Lung (tissue), 12 donors: ENCODE measurements around the gene DLGAP4. TPM values are rescaled to one million over a fixed set of nuclear protein-coding genes. Genes with fewer than 3 reads are reported as not detected.

Source experiments
- ATAC-seq: fragments of 200-7000 bp; cut with Tn5 transposase; one replicate; pipeline ENCODE4 v1.9.1; 2020; ENCODE audit warnings: moderate number of reproducible peaks; ENCODE audit not compliant: insufficient read depth, low FRiP score
- DNase-seq, 3 donors: peaks; one replicate each; pipeline ENCODE4 v3.0.0-alpha.2; 2013 to 2017
- H3K27ac ChIP-seq, 2 donors: one replicate each; pipeline ENCODE4 v1.5.1; 2013; ENCODE audit warnings: mild to moderate bottlenecking in 2 of 2, moderate library complexity in 2 of 2, control low read depth in 1 of 2, inconsistent platforms in 1 of 2, low read depth in 1 of 2, low read length in 1 of 2
- H3K27me3 ChIP-seq, 3 donors: one replicate each; pipeline ENCODE4 v1.5.1; 2013; ENCODE audit warnings: low read length in 2 of 3; ENCODE audit not compliant: control insufficient read depth in 3 of 3, insufficient read depth in 3 of 3
- H3K36me3 ChIP-seq, 4 donors: one replicate each; pipeline ENCODE4 v1.5.1; 2013; ENCODE audit warnings: low read length in 4 of 4, mild to moderate bottlenecking in 1 of 4, moderate library complexity in 1 of 4; ENCODE audit not compliant: control insufficient read depth in 4 of 4, insufficient read depth in 4 of 4
- H3K4me1 ChIP-seq, 5 donors: one replicate each; pipeline ENCODE4 v1.5.1; 2013; ENCODE audit warnings: low read length in 5 of 5, mild to moderate bottlenecking in 2 of 5, moderate library complexity in 1 of 5; ENCODE audit not compliant: control insufficient read depth in 5 of 5, insufficient read depth in 5 of 5
- H3K4me3 ChIP-seq: one replicate; pipeline ENCODE4 v1.5.1; 2013; ENCODE audit warnings: mild to moderate bottlenecking, control low read depth, moderate library complexity
- H3K9ac ChIP-seq, 2 donors: one replicate each; pipeline ENCODE4 v1.5.1; 2013; ENCODE audit warnings: low read length in 2 of 2, control low read depth in 1 of 2; ENCODE audit not compliant: insufficient read depth in 1 of 2
- H3K9me3 ChIP-seq, 4 donors: one replicate each; pipeline ENCODE4 v1.5.1; 2013; ENCODE audit warnings: low read length in 3 of 4, mild to moderate bottlenecking in 1 of 4, moderate library complexity in 1 of 4; ENCODE audit not compliant: control insufficient read depth in 4 of 4, insufficient read depth in 3 of 4
- WGBS, 2 donors: extraction: QIAGEN DNeasy Blood & Tissue Kit; methylation state at CpG; one replicate each; pipeline ENCODE4 v1.1.7; 2013; 5-methylcytosine and 5-hydroxymethylcytosine counted together
- polyA plus RNA-seq, 2 donors: library from polyadenylated mRNA; stranded (reverse); fragments of 200-250 nt; gene quantifications; one replicate each; pipeline ENCODE4 v1.2.1, GENCODE V29; 2013
- total RNA-seq, 2 donors: library from RNA; depleted of rRNA in 1 of 2; stranded (reverse); fragments of >200 nt in 1 of 2; gene quantifications; one replicate each; pipeline ENCODE4 v1.2.1, GENCODE V29; 2014 to 2021
- TF ChIP-seq, protein P1 (sequence below): IDR thresholded peaks from 2 replicates; pipeline ENCODE4 v1.5.1; 2012; ENCODE audit warnings: mild to moderate bottlenecking; ENCODE audit errors: control extremely low read depth, extremely low read depth
- donor health status: control.
- donor health status: control.
- donor health status: Bipolar disorder and iron deficiency.
- donor health status: healthy.
- donor health status: DM: yes; HTN: yes; CAD: no.

DLGAP4 gene
- total and polyA plus RNA-seq, 4 donors, result 34.6 to 67.6 (median 35.8) TPM

DNA sequence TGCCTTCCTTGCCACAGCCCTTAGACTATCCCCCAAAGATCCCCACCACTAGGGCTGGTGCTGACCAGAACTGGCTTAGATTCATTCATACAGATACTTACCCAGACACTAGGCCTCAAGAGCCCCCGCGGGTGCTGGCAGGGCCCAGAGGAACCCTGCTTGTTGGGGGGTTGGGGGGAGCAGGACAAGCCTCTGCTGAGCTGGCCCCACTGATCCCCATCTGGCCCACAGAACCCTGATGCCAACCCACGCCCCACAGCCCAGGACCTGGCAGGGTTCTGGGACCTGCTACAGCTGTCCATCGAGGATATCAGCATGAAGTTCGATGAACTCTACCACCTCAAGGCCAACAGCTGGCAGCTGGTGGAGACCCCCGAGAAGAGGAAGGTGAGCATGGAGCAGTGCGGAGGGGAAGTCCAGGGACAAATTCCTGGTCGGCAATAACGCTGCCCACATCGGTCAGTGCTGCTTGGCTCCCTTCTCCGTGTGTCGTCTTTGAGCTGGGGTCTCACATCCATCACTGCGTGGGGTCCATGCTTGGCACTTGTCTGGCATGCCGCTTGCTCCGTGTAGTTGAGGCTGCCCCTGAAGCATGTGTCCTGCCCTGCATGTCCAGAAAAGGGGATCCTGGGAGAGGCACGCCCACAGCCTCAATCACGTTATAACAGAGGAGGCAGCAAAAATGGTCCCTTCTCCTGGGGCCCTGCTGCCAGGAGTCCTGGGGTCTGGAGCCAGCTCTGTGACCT is 219.7 kb downstream of the DLGAP4 start:
- no peaks in the 10 kb centered on the region for H3K27me3 ChIP-seq
- no peak overlapping the region for H3K27ac ChIP-seq
- no peak for DNase-seq
- H3K4me1 ChIP-seq, result peaks cover 0 to 3% (median 0%) of the 10 kb centered on the region in 5 donors
- TF ChIP-seq, protein P1, sequence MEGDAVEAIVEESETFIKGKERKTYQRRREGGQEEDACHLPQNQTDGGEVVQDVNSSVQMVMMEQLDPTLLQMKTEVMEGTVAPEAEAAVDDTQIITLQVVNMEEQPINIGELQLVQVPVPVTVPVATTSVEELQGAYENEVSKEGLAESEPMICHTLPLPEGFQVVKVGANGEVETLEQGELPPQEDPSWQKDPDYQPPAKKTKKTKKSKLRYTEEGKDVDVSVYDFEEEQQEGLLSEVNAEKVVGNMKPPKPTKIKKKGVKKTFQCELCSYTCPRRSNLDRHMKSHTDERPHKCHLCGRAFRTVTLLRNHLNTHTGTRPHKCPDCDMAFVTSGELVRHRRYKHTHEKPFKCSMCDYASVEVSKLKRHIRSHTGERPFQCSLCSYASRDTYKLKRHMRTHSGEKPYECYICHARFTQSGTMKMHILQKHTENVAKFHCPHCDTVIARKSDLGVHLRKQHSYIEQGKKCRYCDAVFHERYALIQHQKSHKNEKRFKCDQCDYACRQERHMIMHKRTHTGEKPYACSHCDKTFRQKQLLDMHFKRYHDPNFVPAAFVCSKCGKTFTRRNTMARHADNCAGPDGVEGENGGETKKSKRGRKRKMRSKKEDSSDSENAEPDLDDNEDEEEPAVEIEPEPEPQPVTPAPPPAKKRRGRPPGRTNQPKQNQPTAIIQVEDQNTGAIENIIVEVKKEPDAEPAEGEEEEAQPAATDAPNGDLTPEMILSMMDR, result no peak
- no peak overlapping the region for H3K4me3 ChIP-seq
- WGBS, 2 donors, result 94 to 95% methylated on average over 17 of the region's 17 CpGs
- no peak overlapping the region for H3K9ac ChIP-seq
- no peak for ATAC-seq
- peaks cover 11 to 38% (median 29%) of the 10 kb centered on the region in 4 donors for H3K36me3 ChIP-seq
- no peaks in the 10 kb centered on the region for H3K9me3 ChIP-seq

DNA sequence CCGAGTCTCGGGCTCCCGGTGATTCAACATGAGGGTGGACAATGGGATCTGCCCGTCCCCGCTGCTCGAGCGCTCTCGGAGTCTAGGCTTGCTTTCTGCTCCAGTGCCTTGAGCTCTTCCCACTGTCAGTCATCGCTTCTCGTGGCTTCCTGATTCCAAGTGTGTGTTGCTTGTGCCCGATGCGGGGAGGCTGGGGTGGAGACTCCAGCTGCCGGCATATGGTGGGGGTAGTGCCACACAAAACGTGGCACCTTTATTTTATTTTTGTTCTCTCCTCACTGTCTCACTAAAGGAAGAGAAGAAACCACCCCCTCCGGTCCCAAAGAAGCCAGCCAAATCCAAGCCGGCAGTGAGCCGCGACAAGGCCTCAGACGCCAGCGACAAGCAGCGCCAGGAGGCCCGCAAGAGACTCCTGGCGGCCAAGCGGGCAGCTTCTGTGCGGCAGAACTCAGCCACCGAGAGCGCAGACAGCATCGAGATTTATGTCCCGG is 220.4 kb downstream of the DLGAP4 start:
- TF ChIP-seq, protein P1, result no peak
- Histone ChIP-seq H3K9ac (no peak overlapping the region), H3K4me1 (peaks cover 0 to 3% (median 0%) of the 10 kb centered on the region in 5 donors), H3K27me3 (no peaks in the 10 kb centered on the region), H3K27ac (no peak overlapping the region), H3K9me3 (no peaks in the 10 kb centered on the region), H3K36me3 (peaks cover 11 to 38% (median 27%) of the 10 kb centered on the region in 4 donors), H3K4me3 (no peak overlapping the region)
- DNase-seq, result no peak
- WGBS, 2 donors, result 94% methylated on average over 29 of the region's 29 CpGs
- ATAC-seq, result no peak

DNA sequence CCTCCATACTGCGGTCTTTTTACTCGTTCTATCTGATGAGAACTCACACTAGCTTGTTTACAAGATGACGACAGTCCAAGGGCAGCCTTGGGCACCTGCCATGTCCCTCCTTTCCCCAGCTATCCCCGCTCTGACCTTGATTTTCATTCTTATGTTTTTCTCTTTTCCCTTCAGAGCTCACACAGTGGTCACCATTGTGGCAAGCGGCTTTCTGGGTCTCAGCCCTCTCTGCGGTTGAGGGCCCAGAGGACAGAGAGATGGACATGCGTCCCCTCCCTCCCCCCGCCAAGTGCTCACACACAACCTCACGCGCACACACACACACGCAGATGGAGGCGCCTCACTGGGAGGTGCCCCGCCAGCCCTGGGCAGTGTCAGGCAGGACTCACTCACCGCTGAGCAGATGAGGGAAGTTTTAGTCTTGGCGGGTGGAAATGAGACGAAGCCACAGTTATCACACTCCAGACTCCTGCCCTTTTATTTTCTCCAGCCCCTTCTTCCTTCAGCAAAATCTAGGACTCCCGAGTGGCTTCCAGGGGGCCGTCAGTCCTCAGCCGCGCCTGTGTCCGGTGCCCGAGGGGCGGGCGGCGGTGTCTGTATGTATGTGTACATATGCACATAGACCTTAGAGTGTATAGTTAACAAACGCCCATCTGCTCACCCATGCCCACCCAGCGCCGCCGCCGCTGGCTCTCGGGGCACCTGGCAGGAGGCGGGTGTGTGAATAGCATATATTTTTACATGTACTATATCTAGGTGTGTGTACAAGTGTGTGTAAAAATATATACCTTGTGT is 221.4 kb downstream of the DLGAP4 start:
- peaks cover 11 to 35% (median 27%) of the 10 kb centered on the region in 4 donors for H3K36me3 ChIP-seq
- ATAC-seq, result no peak
- WGBS, 2 donors, result 89 to 94% methylated on average over 32 of the region's 32 CpGs
- H3K27me3 ChIP-seq, result no peaks in the 10 kb centered on the region
- peaks cover 0 to 3% (median 0%) of the 10 kb centered on the region in 5 donors for H3K4me1 ChIP-seq
- TF ChIP-seq, protein P1, result no peak
- no peak for DNase-seq
- H3K9me3 ChIP-seq, result no peaks in the 10 kb centered on the region
- no peak overlapping the region for H3K9ac ChIP-seq
- H3K4me3 ChIP-seq, result no peak overlapping the region
- H3K27ac ChIP-seq, result no peak overlapping the region
